IMR-90 (cell line): ENCODE results near the gene RILPL2. TPM values are rescaled to one million over a fixed set of nuclear protein-coding genes. Genes with fewer than 3 reads are reported as not detected.

Experiments
- ATAC-seq: fragments of 200-7000 bp; cut with Tn5 transposase; 2 replicates; pipeline ENCODE4 v1.9.1; 2020; ENCODE audit warnings: low read depth, mild to moderate bottlenecking, moderate library complexity
- BruUV-seq: library from RNA; stranded (reverse); fragments of 400-500 nt; replicated peaks from 2 replicates; lab custom pipeline; 2021; lab: Mats Ljungman, UMichigan
- CTCF ChIA-PET: fragments of 300-600 bp; formaldehyde crosslinking; extraction: SDS; loops from one replicate; lab custom pipeline; 2021; ENCODE audit warnings: antibody characterized with exemption; lab: Yijun Ruan, JAX
- POLR2A ChIA-PET: fragments of 300-600 bp; sonication (Branson Sonifier 250); formaldehyde crosslinking; loops from one replicate; lab custom pipeline; 2022; ENCODE audit warnings: antibody characterized with exemption; ENCODE audit not compliant: unreplicated experiment; lab: Charles Lee
- DNase-seq: peaks from one replicate; pipeline ENCODE4 v3.0.0; 2013
- H2AFZ ChIP-seq: replicated peaks from 2 replicates; pipeline ENCODE3; 2013; ENCODE audit warnings: low read length, mild to moderate bottlenecking; ENCODE audit not compliant: poor library complexity
- H2AK5ac ChIP-seq: 2 replicates; pipeline ENCODE4 v1.6.1; 2013; ENCODE audit warnings: low read depth, low read length, inconsistent platforms
- H2AK9ac ChIP-seq: replicated peaks from 2 replicates; pipeline ENCODE3; 2013; ENCODE audit warnings: mild to moderate bottlenecking, low read depth, low read length, moderate library complexity; ENCODE audit not compliant: poor library complexity
- H2BK120ac ChIP-seq: 2 replicates; pipeline ENCODE4 v1.6.1; 2013; ENCODE audit warnings: low read depth, low read length, inconsistent platforms
- H2BK15ac ChIP-seq: 3 replicates; pipeline ENCODE4 v1.6.1; 2013; ENCODE audit warnings: low read depth, low read length, inconsistent platforms
- H2BK20ac ChIP-seq: 2 replicates; pipeline ENCODE4 v1.6.1; 2013; ENCODE audit warnings: low read depth, mild to moderate bottlenecking, inconsistent platforms, low read length, moderate library complexity
- H2BK5ac ChIP-seq: 2 replicates; pipeline ENCODE4 v1.6.1; 2013; ENCODE audit warnings: mild to moderate bottlenecking, low read depth, low read length, inconsistent platforms; ENCODE audit not compliant: poor library complexity, severe bottlenecking
- H3K14ac ChIP-seq: replicated peaks from 2 replicates; pipeline ENCODE4 v1.6.1; 2013; ENCODE audit warnings: low read depth, low read length, inconsistent platforms
- H3K18ac ChIP-seq: 2 replicates; pipeline ENCODE4 v1.6.1; 2013; ENCODE audit warnings: low read depth, low read length, control low read depth
- H3K23ac ChIP-seq: 2 replicates; pipeline ENCODE4 v1.6.1; 2013; ENCODE audit warnings: low read depth, low read length, inconsistent platforms
- H3K27ac ChIP-seq: 2 replicates; pipeline ENCODE4 v1.5.1; 2013; ENCODE audit warnings: mild to moderate bottlenecking, control low read depth, low read length; ENCODE audit not compliant: insufficient read depth
- H3K27me3 ChIP-seq: 2 replicates; pipeline ENCODE4 v1.6.1; 2013; ENCODE audit warnings: low read length; ENCODE audit not compliant: control insufficient read depth, insufficient read depth
- H3K36me3 ChIP-seq: 2 replicates; pipeline ENCODE4 v1.6.1; 2013; ENCODE audit warnings: low read length, mixed read lengths; ENCODE audit not compliant: control insufficient read depth, insufficient read depth
- H3K4ac ChIP-seq: 2 replicates; pipeline ENCODE4 v1.6.1; 2013; ENCODE audit warnings: low read depth, low read length, inconsistent platforms
- H3K4me1 ChIP-seq: 2 replicates; pipeline ENCODE4 v1.6.1; 2013; ENCODE audit warnings: low read length, mixed read lengths; ENCODE audit not compliant: control insufficient read depth, insufficient read depth
- H3K4me2 ChIP-seq: 2 replicates; pipeline ENCODE4 v1.6.1; 2013; ENCODE audit warnings: low read depth, mild to moderate bottlenecking, control low read depth, low read length, moderate library complexity
- H3K4me3 ChIP-seq: 2 replicates; pipeline ENCODE4 v1.5.1; 2013; ENCODE audit warnings: low read depth, mild to moderate bottlenecking, control low read depth, low read length, moderate library complexity; ENCODE audit not compliant: insufficient read depth
- H3K56ac ChIP-seq: 2 replicates; pipeline ENCODE4 v1.6.1; 2013; ENCODE audit warnings: low read length, inconsistent platforms; ENCODE audit not compliant: insufficient read depth; ENCODE audit errors: extremely low read depth
- H3K79me1 ChIP-seq, 2 experiments: 2 replicates each; pipeline ENCODE4 v1.6.1; 2013; ENCODE audit warnings: low read length in 2 of 2, inconsistent platforms in 1 of 2, low read depth in 1 of 2
- H3K9ac ChIP-seq: 2 replicates; pipeline ENCODE4 v1.6.1; 2013; ENCODE audit warnings: low read depth, low read length, control low read depth
- H3K9me1 ChIP-seq: 2 replicates; pipeline ENCODE4 v1.6.1; 2013; ENCODE audit warnings: low read length, inconsistent platforms; ENCODE audit not compliant: insufficient read depth
- H3K9me3 ChIP-seq: 2 replicates; pipeline ENCODE4 v1.6.1; 2013; ENCODE audit warnings: low read length; ENCODE audit not compliant: control insufficient read depth, insufficient read depth
- H4K20me1 ChIP-seq: 2 replicates; pipeline ENCODE4 v1.6.1; 2013; ENCODE audit warnings: low read length, inconsistent platforms; ENCODE audit not compliant: insufficient read depth
- H4K5ac ChIP-seq: 2 replicates; pipeline ENCODE4 v1.6.1; 2013; ENCODE audit warnings: mild to moderate bottlenecking, low read depth, low read length, control low read depth
- H4K8ac ChIP-seq, 2 experiments: 2 replicates each; pipeline ENCODE4 v1.6.1; 2013; ENCODE audit warnings: low read depth in 2 of 2, low read length in 2 of 2, control low read depth in 1 of 2, inconsistent platforms in 1 of 2
- H4K91ac ChIP-seq: 2 replicates; pipeline ENCODE4 v1.6.1; 2013; ENCODE audit warnings: low read depth, low read length, inconsistent platforms; ENCODE audit not compliant: insufficient read depth
- BHLHE40 ChIP-seq: fragments of 150-350 bp; IDR thresholded peaks from 2 replicates; pipeline ENCODE4 v1.6.1; 2016; ENCODE audit warnings: mild to moderate bottlenecking, low read depth, low read length
- CEBPB ChIP-seq: IDR thresholded peaks from 2 replicates; pipeline ENCODE4 v1.6.1; 2012; ENCODE audit warnings: low read depth, low read length, improper control_type of control experiment
- MXI1 ChIP-seq: IDR thresholded peaks from 2 replicates; pipeline ENCODE4 v1.6.1; 2012; ENCODE audit warnings: low read depth, mild to moderate bottlenecking, low read length, moderate library complexity, borderline replicate concordance
- SMC3 ChIP-seq: fragments of 150-350 bp; IDR thresholded peaks from 2 replicates; pipeline ENCODE4 v1.6.1; 2016; ENCODE audit warnings: low read depth, mild to moderate bottlenecking, antibody characterized with exemption, low read length, moderate library complexity
- WGBS, 2 experiments: methylation state at CpG; one replicate each; pipeline versions ENCODE4 v1.1.5 to v1.1.7; 2013; ENCODE audit warnings: missing lambda C conversion rate in 2 of 2; ENCODE audit not compliant: insufficient read length in 1 of 2; ENCODE audit errors: extremely low coverage in 2 of 2; 5-methylcytosine and 5-hydroxymethylcytosine counted together
- dilution Hi-C: fragments of 300-500 bp; cut with HindIII; formaldehyde crosslinking; loops from one replicate; pipeline ENCODE4 v1.14.3; 2018; ENCODE audit warnings: low sequenced_read_pairs; ENCODE audit not compliant: unreplicated experiment
- in situ Hi-C: fragments of 300-500 bp; cut with MboI; formaldehyde crosslinking; loops from 3 replicates; pipeline ENCODE4 v1.14.3; 2019; ENCODE audit warnings: low sequenced_read_pairs, inconsistent platforms, mixed read lengths
- intact Hi-C: fragments of 100-400 bp; cut with micrococcal nuclease; formaldehyde crosslinking; loops from 2 replicates; pipeline ENCODE4 v1.10.0; 2022
- polyA plus RNA-seq, 3 experiments: library from polyadenylated mRNA; depleted of rRNA; stranded (reverse); fragments of >200 nt; gene quantifications; 2 replicates each; pipeline ENCODE4 v1.2.3, GENCODE V29; 2012; ENCODE audit warnings: low replicate concordance in 1 of 3
- total RNA-seq: library from RNA; depleted of rRNA; stranded (reverse); fragments of >200 nt; gene quantifications from 2 replicates; pipeline ENCODE4 v1.2.3, GENCODE V29; 2012
- TF ChIP-seq, protein P1 (sequence below): conservative IDR thresholded peaks from 2 replicates; pipeline ENCODE4 v1.5.1; 2012; ENCODE audit warnings: mild to moderate bottlenecking, low read depth, low read length, improper control_type of control experiment

RILPL2 gene
- total and polyA plus RNA-seq, 2 of the 4 experiments (the other 2 are of a cell fraction), result 1.8 to 2.2 TPM

DNA sequence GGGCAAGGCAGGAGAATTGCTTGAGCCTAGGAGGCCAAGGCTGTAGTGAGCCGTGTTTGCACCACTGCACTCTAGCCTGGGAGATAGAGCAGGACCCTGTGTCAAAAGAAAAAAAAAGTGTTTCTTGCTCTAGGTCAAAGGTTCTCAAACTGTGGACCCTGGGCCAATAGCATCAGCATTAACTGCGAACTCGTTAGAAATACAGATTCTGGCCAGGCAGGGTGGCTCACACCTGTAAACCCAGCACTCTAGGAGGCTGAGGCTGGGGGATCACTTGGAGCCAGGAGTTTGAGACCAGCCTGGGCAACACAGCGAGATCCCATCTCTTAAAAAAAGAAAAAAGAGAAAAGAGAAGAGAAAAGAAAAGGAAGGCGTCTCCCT, 858 bp downstream of the RILPL2 start:
- BruUV-seq, result no TSS peak
- peak overlapping the region; percentile 15; the same call in 1 of the 2 replicates for H2AK5ac ChIP-seq
- peak overlapping the region; percentile 91; the same call in 1 of the 2 replicates for H3K23ac ChIP-seq
- H3K18ac ChIP-seq, result no peak overlapping the region
- peak overlapping the region; percentile 52 for H2AK9ac ChIP-seq
- ChIA-PET POLR2A (no interaction called here), CTCF (no interaction called here)
- no peak for DNase-seq
- H2BK20ac ChIP-seq, result no peak overlapping the region
- WGBS, 2 experiments, result 67% methylated on average over 3 of the region's 5 CpGs; no CpG with 5 or more reads in 1 of the 2 experiments
- H2BK120ac ChIP-seq, result no peak overlapping the region
- peaks cover 5% of the 10 kb centered on the region; the same call in 1 of the 2 replicates for H3K9me1 ChIP-seq
- H3K9me3 ChIP-seq, result no peaks in the 10 kb centered on the region
- intact Hi-C loops (no loop called here), dilution Hi-C loops (no loop called here), in situ Hi-C loops (no loop called here)
- H3K9ac ChIP-seq, result peak overlapping the region; percentile 81
- H3K14ac ChIP-seq, result peak overlapping the region; percentile 45; the same call in 1 of the 2 replicates
- H2BK15ac ChIP-seq, result no peak overlapping the region
- peak overlapping the region; percentile 100 for H2AFZ ChIP-seq
- 0 out of 2 replicates have a peak overlapping the region, but pooled peaks have one; percentile 15 for H3K56ac ChIP-seq
- H4K5ac ChIP-seq, result no peak overlapping the region
- peak overlapping the region; percentile 88 for H3K4me2 ChIP-seq
- H3K4ac ChIP-seq, result peak overlapping the region; percentile 41
- H3K4me1 ChIP-seq, result peaks cover 4% of the 10 kb centered on the region; the same call in 1 of the 2 replicates
- no peak overlapping the region for H4K91ac ChIP-seq
- no peaks in the 10 kb centered on the region for H3K36me3 ChIP-seq
- H4K20me1 ChIP-seq, result no peaks in the 10 kb centered on the region
- peak overlapping the region; percentile 63 for H3K4me3 ChIP-seq
- peak overlapping the region; percentile 46 to 57; a peak in 3 of 4 replicates for H4K8ac ChIP-seq
- H3K27ac ChIP-seq, result no peak overlapping the region
- peaks cover 8 to 22% of the 10 kb centered on the region in 2 experiments; a peak in 3 of 4 replicates for H3K79me1 ChIP-seq
- no peak overlapping the region for H2BK5ac ChIP-seq
- no peak for TF ChIP-seq BHLHE40
- TF ChIP-seq MXI1, result no peak
- TF ChIP-seq, protein P1, sequence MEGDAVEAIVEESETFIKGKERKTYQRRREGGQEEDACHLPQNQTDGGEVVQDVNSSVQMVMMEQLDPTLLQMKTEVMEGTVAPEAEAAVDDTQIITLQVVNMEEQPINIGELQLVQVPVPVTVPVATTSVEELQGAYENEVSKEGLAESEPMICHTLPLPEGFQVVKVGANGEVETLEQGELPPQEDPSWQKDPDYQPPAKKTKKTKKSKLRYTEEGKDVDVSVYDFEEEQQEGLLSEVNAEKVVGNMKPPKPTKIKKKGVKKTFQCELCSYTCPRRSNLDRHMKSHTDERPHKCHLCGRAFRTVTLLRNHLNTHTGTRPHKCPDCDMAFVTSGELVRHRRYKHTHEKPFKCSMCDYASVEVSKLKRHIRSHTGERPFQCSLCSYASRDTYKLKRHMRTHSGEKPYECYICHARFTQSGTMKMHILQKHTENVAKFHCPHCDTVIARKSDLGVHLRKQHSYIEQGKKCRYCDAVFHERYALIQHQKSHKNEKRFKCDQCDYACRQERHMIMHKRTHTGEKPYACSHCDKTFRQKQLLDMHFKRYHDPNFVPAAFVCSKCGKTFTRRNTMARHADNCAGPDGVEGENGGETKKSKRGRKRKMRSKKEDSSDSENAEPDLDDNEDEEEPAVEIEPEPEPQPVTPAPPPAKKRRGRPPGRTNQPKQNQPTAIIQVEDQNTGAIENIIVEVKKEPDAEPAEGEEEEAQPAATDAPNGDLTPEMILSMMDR, result no peak
- TF ChIP-seq SMC3, result no peak
- no peak for TF ChIP-seq CEBPB
- no peaks in the 10 kb centered on the region for H3K27me3 ChIP-seq
- no peak for ATAC-seq
